ENCODE results near the gene IRS1.

IRS1 gene

GRCh38 chr2:226782092-226782713, 17.4 kb downstream of the IRS1 start:
- no peak for TF ChIP-seq EGR1 (IDR thresholded peaks at IDR 0.05)
- TF ChIP-seq MAX (IDR thresholded peaks at IDR 0.05), result no peak
- no peak for TF ChIP-seq TAF1 (IDR thresholded peaks at IDR 0.05; ENCODE audit: low read depth)

GRCh38 chr2:226780431-226780830, 19.2 kb downstream of the IRS1 start:
- TF ChIP-seq RAD21 (IDR thresholded peaks at IDR 0.05; ENCODE audit: low read depth) (no peak), EGR1 (IDR thresholded peaks at IDR 0.05) (no peak), TCF12 (IDR thresholded peaks at IDR 0.05; ENCODE audit: low read depth) (no peak), CEBPB (IDR thresholded peaks at IDR 0.05) (no peak), FOXM1 (IDR thresholded peaks at IDR 0.05; ENCODE audit: borderline replicate concordance, low read depth) (no peak), ZBTB7A (IDR thresholded peaks at IDR 0.05; ENCODE audit: low read depth) (no peak), TAF1 (IDR thresholded peaks at IDR 0.05; ENCODE audit: low read depth) (no peak), TEAD4 (IDR thresholded peaks at IDR 0.05) (no peak), CREB1 (IDR thresholded peaks at IDR 0.05; ENCODE audit: low read depth) (no peak), USF1 (IDR thresholded peaks at IDR 0.05) (no peak), MAX (IDR thresholded peaks at IDR 0.05) (no peak), REST (IDR thresholded peaks at IDR 0.05; ENCODE audit: low read depth) (no peak), EP300 (IDR thresholded peaks at IDR 0.05; ENCODE audit: borderline replicate concordance) (no peak), NFIC (IDR thresholded peaks at IDR 0.05) (no peak), YY1 (IDR thresholded peaks at IDR 0.05; ENCODE audit: low read depth) (no peak)

GRCh38 chr2:226777611-226778010, 22.0 kb downstream of the IRS1 start:
- TF ChIP-seq ZBTB7A (IDR thresholded peaks at IDR 0.05; ENCODE audit: low read depth) (no peak), FOXM1 (IDR thresholded peaks at IDR 0.05; ENCODE audit: borderline replicate concordance, low read depth) (no peak), USF1 (IDR thresholded peaks at IDR 0.05) (no peak), RAD21 (IDR thresholded peaks at IDR 0.05; ENCODE audit: low read depth) (no peak), TCF12 (IDR thresholded peaks at IDR 0.05; ENCODE audit: low read depth) (no peak), TEAD4 (IDR thresholded peaks at IDR 0.05) (no peak)

- TF ChIP-seq USF1 (IDR thresholded peaks at IDR 0.05) (no peak), FOXM1 (IDR thresholded peaks at IDR 0.05; ENCODE audit: borderline replicate concordance, low read depth) (no peak), ZBTB7A (IDR thresholded peaks at IDR 0.05; ENCODE audit: low read depth) (no peak), TAF1 (IDR thresholded peaks at IDR 0.05; ENCODE audit: low read depth) (no peak), NFIC (IDR thresholded peaks at IDR 0.05) (no peak), RAD21 (IDR thresholded peaks at IDR 0.05; ENCODE audit: low read depth) (no peak), EP300 (IDR thresholded peaks at IDR 0.05; ENCODE audit: borderline replicate concordance) (no peak), MAX (IDR thresholded peaks at IDR 0.05) (no peak), CEBPB (IDR thresholded peaks at IDR 0.05) (no peak), EGR1 (IDR thresholded peaks at IDR 0.05) (no peak), TCF12 (IDR thresholded peaks at IDR 0.05; ENCODE audit: low read depth) (no peak)
Measured at GRCh38 chr2:226776104-226776503, 23.5 kb downstream of the IRS1 start.

GRCh38 chr2:226775032-226775509, 24.5 kb downstream of the IRS1 start:
- TF ChIP-seq ZBTB7A (IDR thresholded peaks at IDR 0.05; ENCODE audit: low read depth) (no peak), USF1 (IDR thresholded peaks at IDR 0.05) (no peak), TCF12 (IDR thresholded peaks at IDR 0.05; ENCODE audit: low read depth) (no peak), MAX (IDR thresholded peaks at IDR 0.05) (no peak), TAF1 (IDR thresholded peaks at IDR 0.05; ENCODE audit: low read depth) (no peak), YY1 (IDR thresholded peaks at IDR 0.05; ENCODE audit: low read depth) (no peak), EP300 (IDR thresholded peaks at IDR 0.05; ENCODE audit: borderline replicate concordance) (no peak), EGR1 (IDR thresholded peaks at IDR 0.05) (no peak), CEBPB (IDR thresholded peaks at IDR 0.05) (no peak), CREB1 (IDR thresholded peaks at IDR 0.05; ENCODE audit: low read depth) (no peak), RAD21 (IDR thresholded peaks at IDR 0.05; ENCODE audit: low read depth) (no peak), TEAD4 (IDR thresholded peaks at IDR 0.05) (no peak), REST (IDR thresholded peaks at IDR 0.05; ENCODE audit: low read depth) (no peak)

All from Ishikawa (cell line).